HepG2 (cell line): ENCODE measurements around the gene SHBG. TPM values are rescaled to one million over a fixed set of nuclear protein-coding genes. Genes with fewer than 3 reads are reported as not detected.

Experiments used
- BCLAF1 ChIP-seq: fragments of 450-650 bp; IDR thresholded peaks from 2 replicates; pipeline ENCODE4 v1.6.1; 2017; ENCODE audit warnings: mild to moderate bottlenecking
- CENPBD1 ChIP-seq: sonication (generic); formaldehyde crosslinking; IDR thresholded peaks from 2 replicates; pipeline ENCODE4 v1.8.0; 2022; ENCODE audit warnings: missing genetic modification reagents, low read depth, mild to moderate bottlenecking, borderline replicate concordance
- ELF3 ChIP-seq: IDR thresholded peaks from 2 replicates; pipeline ENCODE4 v1.6.1; 2016; ENCODE audit warnings: missing genetic modification reagents, missing compliant biosample characterization
- FIP1L1 ChIP-seq: fragments of 200-400 bp; formaldehyde crosslinking; IDR thresholded peaks from 2 replicates; pipeline ENCODE4 v1.6.1; 2018; ENCODE audit warnings: low read depth, mild to moderate bottlenecking, low read length, moderate library complexity, borderline replicate concordance; ENCODE audit not compliant: insufficient read depth
- FOXC1 ChIP-seq: sonication (generic); formaldehyde crosslinking; IDR thresholded peaks from 2 replicates; pipeline ENCODE4 v1.8.0; 2022; ENCODE audit warnings: mild to moderate bottlenecking, missing genetic modification reagents, borderline replicate concordance
- GPN1 ChIP-seq: sonication (generic); formaldehyde crosslinking; IDR thresholded peaks from 2 replicates; pipeline ENCODE4 v1.5.1; 2020; ENCODE audit warnings: missing genetic modification reagents, borderline replicate concordance
- GTF2F1 ChIP-seq: fragments of 150-350 bp; IDR thresholded peaks from 2 replicates; pipeline ENCODE4 v1.6.1; 2014; ENCODE audit warnings: low read length
- GZF1 ChIP-seq: sonication (generic); formaldehyde crosslinking; IDR thresholded peaks from 2 replicates; pipeline ENCODE4 v1.5.1; 2020; ENCODE audit warnings: mild to moderate bottlenecking, missing genetic modification reagents
- HNF4G ChIP-seq, 2 experiments: sonication (generic) in 1 of 2; formaldehyde crosslinking in 1 of 2; IDR thresholded peaks; 2 replicates each; pipeline versions ENCODE4 v1.4.0 to v1.6.1; 2011 to 2020; ENCODE audit warnings: borderline replicate concordance in 2 of 2, low read depth in 2 of 2, mild to moderate bottlenecking in 2 of 2, low read length in 1 of 2, missing genetic modification reagents in 1 of 2, moderate library complexity in 1 of 2
- JUND ChIP-seq: sonication (generic); formaldehyde crosslinking; IDR thresholded peaks from 2 replicates; pipeline ENCODE4 v1.8.0; 2022; ENCODE audit warnings: mild to moderate bottlenecking, missing genetic modification reagents
- KDM4B ChIP-seq: sonication (generic); formaldehyde crosslinking; IDR thresholded peaks from 2 replicates; pipeline ENCODE4 v1.4.0; 2020; ENCODE audit warnings: missing genetic modification reagents
- NCOA5 ChIP-seq: sonication (generic); formaldehyde crosslinking; IDR thresholded peaks from 2 replicates; pipeline ENCODE4 v1.4.0; 2020; ENCODE audit warnings: missing genetic modification reagents
- PAF1 ChIP-seq: IDR thresholded peaks from 2 replicates; pipeline ENCODE4 v1.6.1; 2016; ENCODE audit warnings: missing genetic modification reagents, missing compliant biosample characterization
- PHF21A ChIP-seq: sonication (generic); formaldehyde crosslinking; IDR thresholded peaks from 2 replicates; pipeline ENCODE4 v1.5.0; 2020; ENCODE audit warnings: mild to moderate bottlenecking, missing genetic modification reagents
- REXO4 ChIP-seq: sonication (generic); formaldehyde crosslinking; IDR thresholded peaks from 2 replicates; pipeline ENCODE4 v1.8.0; 2022; ENCODE audit warnings: missing genetic modification reagents, mild to moderate bottlenecking, borderline replicate concordance
- RXRA ChIP-seq: sonication (generic); formaldehyde crosslinking; IDR thresholded peaks from 2 replicates; pipeline ENCODE4 v1.5.1; 2020; ENCODE audit warnings: missing genetic modification reagents
- ZBTB7B ChIP-seq: sonication (generic); formaldehyde crosslinking; IDR thresholded peaks from 2 replicates; pipeline ENCODE4 v1.4.0; 2020; ENCODE audit warnings: missing genetic modification reagents
- ZNF101 ChIP-seq: sonication (generic); formaldehyde crosslinking; IDR thresholded peaks from 2 replicates; pipeline ENCODE4 v1.4.0; 2020; ENCODE audit warnings: mild to moderate bottlenecking, low read depth, missing genetic modification reagents, borderline replicate concordance
- ZNF17 ChIP-seq: sonication (generic); formaldehyde crosslinking; IDR thresholded peaks from 2 replicates; pipeline ENCODE4 v1.5.0; 2020; ENCODE audit warnings: mild to moderate bottlenecking, missing genetic modification reagents
- ZNF343 ChIP-seq: sonication (generic); formaldehyde crosslinking; IDR thresholded peaks from 2 replicates; pipeline ENCODE4 v1.4.0; 2020; ENCODE audit warnings: mild to moderate bottlenecking, missing genetic modification reagents
- ZNF350 ChIP-seq: sonication (generic); formaldehyde crosslinking; IDR thresholded peaks from 2 replicates; pipeline ENCODE4 v1.4.0; 2020; ENCODE audit warnings: mild to moderate bottlenecking, low read depth, missing genetic modification reagents, borderline replicate concordance
- ZNF703 ChIP-seq: sonication (generic); formaldehyde crosslinking; IDR thresholded peaks from 2 replicates; pipeline ENCODE4 v1.5.1; 2020; ENCODE audit warnings: missing genetic modification reagents, mild to moderate bottlenecking, moderate library complexity, borderline replicate concordance
- ZNF770 ChIP-seq: sonication (generic); formaldehyde crosslinking; IDR thresholded peaks from 2 replicates; pipeline ENCODE4 v1.5.0; 2020; ENCODE audit warnings: mild to moderate bottlenecking, missing genetic modification reagents
- polyA plus RNA-seq, 8 experiments: library from polyadenylated mRNA; depleted of rRNA in 3 of 8; stranded (reverse) in 7 of 8; unstranded in 1 of 8; fragments of >200 nt; fragmentation: Illumina TruSeq in 4 of 8; extraction: Trizol in 4 of 8; gene quantifications; 2 replicates each; pipeline versions ENCODE4 v1.2.1 to v1.2.3, GENCODE V29; 2011 to 2016; ENCODE audit warnings: low read depth in 4 of 8, missing spikeins in 1 of 8, mixed read lengths in 1 of 8; ENCODE audit not compliant: insufficient read depth in 1 of 8
- total RNA-seq, 5 experiments: library from RNA; depleted of rRNA; stranded (reverse); fragments of >200 nt; fragmentation: Illumina TruSeq; extraction: Trizol; gene quantifications; 2 replicates each; pipeline ENCODE4 v1.2.3, GENCODE V29; 2016; ENCODE audit warnings: low read depth in 1 of 5

Gene SHBG
- total and polyA plus RNA-seq, 2 of the 13 experiments (the other 11 are each of a cell fraction or from before 2014, with no cell fraction given), result 4.0 to 6.1 TPM

GRCh38 chr17:7583253-7584109, 46.5 kb upstream of the SHBG start, which contains the start of gene MPDU1 (continued):
- TF ChIP-seq BCLAF1 (no peak), FOXC1 (no peak; the same call in 1 of the 2 replicates), ZBTB7B (CRISPR knock-in tag) (0 out of 2 replicates have a peak, but pooled peaks have one; percentile 25), ELF3 (peak; percentile 73), ZNF350 (CRISPR knock-in tag) (peak; percentile 52; the same call in 1 of the 2 replicates), REXO4 (CRISPR knock-in tag) (no peak), ZNF101 (CRISPR knock-in tag) (no peak), ZNF343 (CRISPR knock-in tag) (no peak), ZNF17 (CRISPR knock-in tag) (0 out of 2 replicates have a peak, but pooled peaks have one; percentile 65), FIP1L1 (0 out of 2 replicates have a peak, but pooled peaks have one; percentile 7), PAF1 (CRISPR knock-in tag) (no peak), ZNF770 (CRISPR knock-in tag) (0 out of 2 replicates have a peak, but pooled peaks have one; percentile 7), ZNF703 (no peak), CENPBD1 (CRISPR knock-in tag) (no peak), GTF2F1 (0 out of 2 replicates have a peak, but pooled peaks have one; percentile 42), RXRA (peak; percentile 36), NCOA5 (CRISPR knock-in tag) (no peak), GZF1 (no peak; the same call in 1 of the 2 replicates), HNF4G (IDR thresholded peaks at IDR 0.05; ENCODE audit: borderline replicate concordance, low read depth, low read length) (no peak), HNF4G (CRISPR knock-in tag; IDR thresholded peaks at IDR 0.05; ENCODE audit: borderline replicate concordance, low read depth) (no peak), JUND (CRISPR knock-in tag) (no peak), KDM4B (CRISPR knock-in tag) (0 out of 2 replicates have a peak, but pooled peaks have one; percentile 13), GPN1 (CRISPR knock-in tag) (no peak), PHF21A (no peak)
